SK-N-SH treated with all-trans-retinoic acid at 6 μM for 48 hours (cell line): ENCODE results near the gene BCDIN3D.
A peak's percentile ranks its signal among the peaks of the same experiment; 100 is the strongest.

Experiments
- ATAC-seq: fragments of 200-7000 bp; cut with Tn5 transposase; 3 replicates; pipeline ENCODE4 v1.9.1; 2020; ENCODE audit warnings: mild to moderate bottlenecking, moderate library complexity
- ARNTL ChIP-seq: fragments of 450-650 bp; formaldehyde crosslinking; IDR thresholded peaks from 2 replicates; pipeline ENCODE4 v1.5.0; 2020; ENCODE audit warnings: low read depth, mild to moderate bottlenecking, moderate library complexity, borderline replicate concordance
- BACH2 ChIP-seq: fragments of 250-450 bp; sonication (Bioruptor Pico); IDR thresholded peaks from 2 replicates; pipeline ENCODE4 v1.9.0; 2021; ENCODE audit warnings: mild to moderate bottlenecking, borderline replicate concordance
- CREB5 ChIP-seq: fragments of 250-450 bp; sonication (Bioruptor Pico); IDR thresholded peaks from 2 replicates; pipeline ENCODE4 v1.5.1; 2020; ENCODE audit warnings: low read depth, mild to moderate bottlenecking, moderate library complexity
- ESRRG ChIP-seq: fragments of 250-450 bp; sonication (Bioruptor Pico); IDR thresholded peaks from 2 replicates; pipeline ENCODE4 v1.6.1; 2021; ENCODE audit warnings: mild to moderate bottlenecking
- GLIS3 ChIP-seq: fragments of 250-450 bp; sonication (Bioruptor Pico); IDR thresholded peaks from 2 replicates; pipeline ENCODE4 v1.5.0; 2020; ENCODE audit warnings: mild to moderate bottlenecking, moderate library complexity
- ISL1 ChIP-seq: fragments of 250-450 bp; sonication (Bioruptor Pico); IDR thresholded peaks from 2 replicates; pipeline ENCODE4 v2.1.2; 2022; ENCODE audit warnings: mild to moderate bottlenecking, moderate library complexity
- OSR1 ChIP-seq: fragments of 250-450 bp; sonication (Bioruptor Pico); IDR thresholded peaks from 2 replicates; pipeline ENCODE4 v1.8.0; 2022; ENCODE audit warnings: moderate library complexity, mild to moderate bottlenecking, inconsistent platforms
- PATZ1 ChIP-seq: fragments of 250-450 bp; sonication (Bioruptor Pico); IDR thresholded peaks from 2 replicates; pipeline ENCODE4 v1.8.0; 2020; ENCODE audit warnings: mild to moderate bottlenecking, moderate library complexity, borderline replicate concordance
- PPARA ChIP-seq: fragments of 250-450 bp; sonication (Bioruptor Pico); IDR thresholded peaks from 2 replicates; pipeline ENCODE4 v1.5.0; 2020; ENCODE audit warnings: mild to moderate bottlenecking, borderline replicate concordance
- RARB ChIP-seq: fragments of 250-450 bp; sonication (Bioruptor Pico); IDR thresholded peaks from 2 replicates; pipeline ENCODE4 v1.8.0; 2021; ENCODE audit warnings: mild to moderate bottlenecking, moderate library complexity
- SNAI2 ChIP-seq: fragments of 250-450 bp; sonication (Bioruptor Pico); IDR thresholded peaks from 2 replicates; pipeline ENCODE4 v1.5.0; 2020; ENCODE audit warnings: mild to moderate bottlenecking, moderate library complexity
- TCF4 ChIP-seq: fragments of 250-450 bp; sonication (Bioruptor Pico); IDR thresholded peaks from 2 replicates; pipeline ENCODE4 v1.8.0; 2021; ENCODE audit warnings: mild to moderate bottlenecking, moderate library complexity, borderline replicate concordance
- TOX ChIP-seq: fragments of 250-450 bp; sonication (Bioruptor Pico); IDR thresholded peaks from 2 replicates; pipeline ENCODE4 v1.8.0; 2021; ENCODE audit warnings: mild to moderate bottlenecking, moderate library complexity, borderline replicate concordance
- ZC3H10 ChIP-seq: fragments of 250-450 bp; sonication (Bioruptor Pico); IDR thresholded peaks from 2 replicates; pipeline ENCODE4 v1.5.1; 2021; ENCODE audit warnings: mild to moderate bottlenecking, moderate library complexity
- ZFP3 ChIP-seq: fragments of 250-450 bp; sonication (Bioruptor Pico); IDR thresholded peaks from 2 replicates; pipeline ENCODE4 v1.5.0; 2020; ENCODE audit warnings: mild to moderate bottlenecking, moderate library complexity
- ZFP30 ChIP-seq: fragments of 450-650 bp; formaldehyde crosslinking; IDR thresholded peaks from 2 replicates; pipeline ENCODE4 v1.5.0; 2022; ENCODE audit warnings: mild to moderate bottlenecking, moderate library complexity
- ZNF565 ChIP-seq: fragments of 450-650 bp; formaldehyde crosslinking; conservative IDR thresholded peaks from 2 replicates; pipeline ENCODE4 v1.5.0; 2020; ENCODE audit warnings: low read depth, mild to moderate bottlenecking, moderate library complexity
- ZNF70 ChIP-seq: fragments of 450-650 bp; formaldehyde crosslinking; IDR thresholded peaks from 2 replicates; pipeline ENCODE4 v1.5.0; 2020; ENCODE audit warnings: mild to moderate bottlenecking, moderate library complexity
- TF ChIP-seq, protein P1 (sequence below): fragments of 250-450 bp; sonication (Bioruptor Pico); IDR thresholded peaks from 2 replicates; pipeline ENCODE4 v1.5.0; 2020; ENCODE audit warnings: mild to moderate bottlenecking, moderate library complexity
- TF ChIP-seq, protein P2 (sequence below): fragments of 250-450 bp; sonication (Bioruptor Pico); IDR thresholded peaks from 2 replicates; pipeline ENCODE4 v1.8.0; 2021; ENCODE audit warnings: low read depth, mild to moderate bottlenecking, moderate library complexity, borderline replicate concordance
- TF ChIP-seq, protein P3 (sequence below): fragments of 250-450 bp; sonication (Bioruptor Pico); IDR thresholded peaks from 2 replicates; pipeline ENCODE4 v1.5.1; 2021; ENCODE audit warnings: mild to moderate bottlenecking, moderate library complexity

BCDIN3D gene

GRCh38 chr12:49867570-49868341 is 24.9 kb upstream of the BCDIN3D start:
- TF ChIP-seq TCF4 (CRISPR knock-in tag) (no peak), ZFP3 (CRISPR knock-in tag) (no peak), ZNF565 (CRISPR knock-in tag) (no peak), ISL1 (no peak), ESRRG (CRISPR knock-in tag) (no peak), TOX (no peak), PATZ1 (CRISPR knock-in tag) (no peak), RARB (CRISPR knock-in tag) (no peak), ARNTL (CRISPR knock-in tag) (no peak), OSR1 (CRISPR knock-in tag) (no peak), CREB5 (CRISPR knock-in tag) (no peak), ZFP30 (no peak), BACH2 (CRISPR knock-in tag) (no peak), SNAI2 (CRISPR knock-in tag) (no peak), PPARA (no peak)
- TF ChIP-seq, protein P1, sequence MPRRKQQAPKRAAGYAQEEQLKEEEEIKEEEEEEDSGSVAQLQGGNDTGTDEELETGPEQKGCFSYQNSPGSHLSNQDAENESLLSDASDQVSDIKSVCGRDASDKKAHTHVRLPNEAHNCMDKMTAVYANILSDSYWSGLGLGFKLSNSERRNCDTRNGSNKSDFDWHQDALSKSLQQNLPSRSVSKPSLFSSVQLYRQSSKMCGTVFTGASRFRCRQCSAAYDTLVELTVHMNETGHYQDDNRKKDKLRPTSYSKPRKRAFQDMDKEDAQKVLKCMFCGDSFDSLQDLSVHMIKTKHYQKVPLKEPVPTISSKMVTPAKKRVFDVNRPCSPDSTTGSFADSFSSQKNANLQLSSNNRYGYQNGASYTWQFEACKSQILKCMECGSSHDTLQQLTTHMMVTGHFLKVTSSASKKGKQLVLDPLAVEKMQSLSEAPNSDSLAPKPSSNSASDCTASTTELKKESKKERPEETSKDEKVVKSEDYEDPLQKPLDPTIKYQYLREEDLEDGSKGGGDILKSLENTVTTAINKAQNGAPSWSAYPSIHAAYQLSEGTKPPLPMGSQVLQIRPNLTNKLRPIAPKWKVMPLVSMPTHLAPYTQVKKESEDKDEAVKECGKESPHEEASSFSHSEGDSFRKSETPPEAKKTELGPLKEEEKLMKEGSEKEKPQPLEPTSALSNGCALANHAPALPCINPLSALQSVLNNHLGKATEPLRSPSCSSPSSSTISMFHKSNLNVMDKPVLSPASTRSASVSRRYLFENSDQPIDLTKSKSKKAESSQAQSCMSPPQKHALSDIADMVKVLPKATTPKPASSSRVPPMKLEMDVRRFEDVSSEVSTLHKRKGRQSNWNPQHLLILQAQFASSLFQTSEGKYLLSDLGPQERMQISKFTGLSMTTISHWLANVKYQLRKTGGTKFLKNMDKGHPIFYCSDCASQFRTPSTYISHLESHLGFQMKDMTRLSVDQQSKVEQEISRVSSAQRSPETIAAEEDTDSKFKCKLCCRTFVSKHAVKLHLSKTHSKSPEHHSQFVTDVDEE (CRISPR knock-in tag), result no peak
- TF ChIP-seq, protein P2, sequence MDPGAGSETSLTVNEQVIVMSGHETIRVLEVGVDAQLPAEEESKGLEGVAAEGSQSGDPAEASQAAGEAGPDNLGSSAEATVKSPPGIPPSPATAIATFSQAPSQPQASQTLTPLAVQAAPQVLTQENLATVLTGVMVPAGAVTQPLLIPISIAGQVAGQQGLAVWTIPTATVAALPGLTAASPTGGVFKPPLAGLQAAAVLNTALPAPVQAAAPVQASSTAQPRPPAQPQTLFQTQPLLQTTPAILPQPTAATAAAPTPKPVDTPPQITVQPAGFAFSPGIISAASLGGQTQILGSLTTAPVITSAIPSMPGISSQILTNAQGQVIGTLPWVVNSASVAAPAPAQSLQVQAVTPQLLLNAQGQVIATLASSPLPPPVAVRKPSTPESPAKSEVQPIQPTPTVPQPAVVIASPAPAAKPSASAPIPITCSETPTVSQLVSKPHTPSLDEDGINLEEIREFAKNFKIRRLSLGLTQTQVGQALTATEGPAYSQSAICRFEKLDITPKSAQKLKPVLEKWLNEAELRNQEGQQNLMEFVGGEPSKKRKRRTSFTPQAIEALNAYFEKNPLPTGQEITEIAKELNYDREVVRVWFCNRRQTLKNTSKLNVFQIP, result no peak
- TF ChIP-seq, protein P3, sequence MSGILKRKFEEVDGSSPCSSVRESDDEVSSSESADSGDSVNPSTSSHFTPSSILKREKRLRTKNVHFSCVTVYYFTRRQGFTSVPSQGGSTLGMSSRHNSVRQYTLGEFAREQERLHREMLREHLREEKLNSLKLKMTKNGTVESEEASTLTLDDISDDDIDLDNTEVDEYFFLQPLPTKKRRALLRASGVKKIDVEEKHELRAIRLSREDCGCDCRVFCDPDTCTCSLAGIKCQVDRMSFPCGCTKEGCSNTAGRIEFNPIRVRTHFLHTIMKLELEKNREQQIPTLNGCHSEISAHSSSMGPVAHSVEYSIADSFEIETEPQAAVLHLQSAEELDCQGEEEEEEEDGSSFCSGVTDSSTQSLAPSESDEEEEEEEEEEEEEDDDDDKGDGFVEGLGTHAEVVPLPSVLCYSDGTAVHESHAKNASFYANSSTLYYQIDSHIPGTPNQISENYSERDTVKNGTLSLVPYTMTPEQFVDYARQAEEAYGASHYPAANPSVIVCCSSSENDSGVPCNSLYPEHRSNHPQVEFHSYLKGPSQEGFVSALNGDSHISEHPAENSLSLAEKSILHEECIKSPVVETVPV (CRISPR knock-in tag), result no peak
- no peak for ATAC-seq

- peak; percentile 27 for ATAC-seq
- TF ChIP-seq PPARA (no peak), CREB5 (CRISPR knock-in tag) (no peak), ZNF565 (CRISPR knock-in tag) (no peak), ZNF70 (no peak), ZC3H10 (CRISPR knock-in tag) (no peak), TOX (no peak), GLIS3 (no peak), ZFP30 (no peak), TCF4 (CRISPR knock-in tag) (no peak), SNAI2 (CRISPR knock-in tag) (no peak), PATZ1 (CRISPR knock-in tag) (no peak)
- TF ChIP-seq, protein P1 (CRISPR knock-in tag), result no peak
Measured at GRCh38 chr12:49866859-49867569, 24.1 kb upstream of the BCDIN3D start.
